PC-9 (cell line): Measurements from ENCODE around the gene LCA5. TPM values are rescaled to one million over a fixed set of nuclear protein-coding genes. Genes with fewer than 3 reads are reported as not detected.

Experiments used
- BruUV-seq: library from RNA; stranded (reverse); fragments of 400-500 nt; replicated peaks from 2 replicates; lab custom pipeline; 2021; lab: Mats Ljungman, UMichigan
- CTCF ChIA-PET: fragments of 300-600 bp; sonication (Branson Sonifier 250); formaldehyde crosslinking; loops from one replicate; lab custom pipeline; 2022; ENCODE audit warnings: antibody characterized with exemption; lab: Charles Lee
- POLR2A ChIA-PET: fragments of 300-600 bp; sonication (Branson Sonifier 250); formaldehyde crosslinking; loops from one replicate; lab custom pipeline; 2022; ENCODE audit warnings: antibody characterized with exemption; ENCODE audit not compliant: unreplicated experiment; lab: Charles Lee
- DNase-seq, 2 experiments: peaks; one replicate each; pipeline versions ENCODE4 v3.0.0 to v3.0.0-alpha.2; 2015 to 2022; ENCODE audit warnings: mixed read lengths in 1 of 2
- H2AFZ ChIP-seq: fragments of 200-600 bp; sonication (generic); 2 replicates; pipeline ENCODE4 v1.8.1; 2017; ENCODE audit warnings: antibody characterized with exemption
- H3F3A ChIP-seq: fragments of 200-600 bp; sonication (generic); 2 replicates; pipeline ENCODE4 v1.8.1; 2017; ENCODE audit warnings: antibody characterized with exemption, mild to moderate bottlenecking, low read depth; ENCODE audit not compliant: insufficient read depth
- H3K27ac ChIP-seq: fragments of 200-600 bp; sonication (generic); 2 replicates; pipeline ENCODE4 v1.6.1; 2016; ENCODE audit warnings: mixed run types
- H3K27me3 ChIP-seq: fragments of 200-600 bp; sonication (generic); 2 replicates; pipeline ENCODE4 v1.6.1; 2016; ENCODE audit warnings: low read depth, mixed run types; ENCODE audit not compliant: insufficient read depth
- H3K36me3 ChIP-seq: fragments of 200-600 bp; sonication (generic); 2 replicates; pipeline ENCODE4 v1.6.1; 2016; ENCODE audit warnings: low read depth, mixed run types
- H3K4me1 ChIP-seq: fragments of 200-600 bp; sonication (generic); replicated peaks from 2 replicates; pipeline ENCODE4 v1.6.1; 2016; ENCODE audit warnings: mixed run types; ENCODE audit not compliant: insufficient read depth
- H3K4me2 ChIP-seq: fragments of 200-600 bp; sonication (generic); 2 replicates; pipeline ENCODE4 v1.6.1; 2017; ENCODE audit warnings: mixed run types
- H3K4me3 ChIP-seq: fragments of 200-600 bp; sonication (generic); 2 replicates; pipeline ENCODE4 v1.6.1; 2016; ENCODE audit warnings: mixed run types
- H3K79me2 ChIP-seq: fragments of 200-600 bp; sonication (generic); 2 replicates; pipeline ENCODE4 v1.6.1; 2017; ENCODE audit warnings: low read depth, mixed run types
- H3K9me2 ChIP-seq: fragments of 200-600 bp; sonication (generic); 2 replicates; pipeline ENCODE4 v1.8.1; 2017; ENCODE audit warnings: mild to moderate bottlenecking; ENCODE audit not compliant: insufficient read depth
- H3K9me3 ChIP-seq: fragments of 200-600 bp; sonication (generic); 2 replicates; pipeline ENCODE4 v1.8.1; 2016; ENCODE audit warnings: low read depth; ENCODE audit not compliant: insufficient read depth
- H4K20me1 ChIP-seq: fragments of 200-600 bp; sonication (generic); 2 replicates; pipeline ENCODE4 v1.8.1; 2017; ENCODE audit not compliant: insufficient read depth
- CTCF ChIP-seq: fragments of 200-600 bp; sonication (generic); conservative IDR thresholded peaks from 2 replicates; pipeline ENCODE4 v1.6.1; 2017; ENCODE audit warnings: mixed run types, antibody characterized with exemption, mild to moderate bottlenecking, moderate library complexity
- EZH2 ChIP-seq: fragments of 200-600 bp; sonication (generic); IDR thresholded peaks from 2 replicates; pipeline ENCODE4 v1.8.0; 2017; ENCODE audit warnings: antibody characterized with exemption, low read depth
- intact Hi-C: fragments of 100-400 bp; cut with micrococcal nuclease; formaldehyde crosslinking; loops from one replicate; pipeline ENCODE4 v1.10.0; 2022; ENCODE audit not compliant: unreplicated experiment
- total RNA-seq: library from RNA; stranded (reverse); gene quantifications from 2 replicates; pipeline ENCODE4 v1.2.3, GENCODE V29; 2021

The LCA5 gene
- total RNA-seq, 1 experiment from 2014 or later = 5.4 TPM

- no peak for TF ChIP-seq EZH2
- no peak for TF ChIP-seq CTCF
- CTCF ChIA-PET = no interaction called here
- Histone ChIP-seq H3K36me3 (no peaks in the 10 kb centered on the region), H3F3A (no peaks in the 10 kb centered on the region), H3K9me3 (no peaks in the 10 kb centered on the region), H3K27me3 (no peaks in the 10 kb centered on the region), H3K9me2 (no peaks in the 10 kb centered on the region), H2AFZ (no peak overlapping the region), H3K79me2 (no peaks in the 10 kb centered on the region), H4K20me1 (no peaks in the 10 kb centered on the region), H3K4me3 (no peak overlapping the region), H3K4me2 (no peak overlapping the region), H3K4me1 (no peaks in the 10 kb centered on the region), H3K27ac (no peak overlapping the region)
- no TSS peak for BruUV-seq
- DNase-seq = no peak
- POLR2A ChIA-PET = no interaction called here
- intact Hi-C loops = no loop called here
Observed at GRCh38 chr6:79551401-79551800, 14.2 kb upstream of the LCA5 start.

DNA sequence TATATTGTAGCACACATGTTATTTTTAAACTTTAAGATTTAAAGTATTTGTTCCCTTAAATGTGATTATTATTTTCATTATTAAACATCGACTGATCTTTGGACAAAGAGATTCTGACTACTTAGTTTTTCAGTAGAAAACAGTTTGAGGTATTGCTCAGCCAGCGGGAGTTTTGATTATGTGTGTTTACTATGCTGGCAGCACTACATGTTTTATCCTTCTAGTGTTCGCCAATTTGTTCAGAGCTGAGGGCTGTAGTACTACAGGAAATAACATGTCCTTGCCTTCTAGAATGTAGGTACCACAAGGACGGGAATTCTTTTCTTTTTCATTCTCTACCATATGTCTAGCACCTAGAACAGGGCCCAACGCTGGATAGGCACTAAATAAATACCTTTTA lies 11.1 kb upstream of the LCA5 start:
- ChIA-PET POLR2A (no interaction called here), CTCF (no interaction called here)
- Histone ChIP-seq H3K4me2 (no peak overlapping the region), H3K27ac (no peak overlapping the region), H3K4me3 (no peak overlapping the region), H3K9me2 (no peaks in the 10 kb centered on the region), H4K20me1 (no peaks in the 10 kb centered on the region), H3K4me1 (peaks cover 19% of the 10 kb centered on the region), H3F3A (peaks cover 5% of the 10 kb centered on the region; the same call in 1 of the 2 replicates), H3K36me3 (no peaks in the 10 kb centered on the region), H2AFZ (no peak overlapping the region), H3K27me3 (no peaks in the 10 kb centered on the region), H3K9me3 (no peaks in the 10 kb centered on the region), H3K79me2 (no peaks in the 10 kb centered on the region)
- intact Hi-C loops = no loop called here
- BruUV-seq = no TSS peak
- no peak for DNase-seq
- TF ChIP-seq EZH2 (no peak), CTCF (no peak)

- ChIA-PET POLR2A (no interaction called here), CTCF (interaction anchor here (1.5 kb wide), 1 partner anchor 126 kb away, joined by 5 read pairs; no protein-coding TSS in a partner anchor)
- intact Hi-C loops = no loop called here
- H3K79me2 ChIP-seq = no peaks in the 10 kb centered on the region
- no peak for DNase-seq
- H3K27me3 ChIP-seq = no peaks in the 10 kb centered on the region
- H3K4me1 ChIP-seq = peaks cover 19% of the 10 kb centered on the region
- no peak overlapping the region for H3K4me2 ChIP-seq
- H3F3A ChIP-seq = peaks cover 5% of the 10 kb centered on the region; the same call in 1 of the 2 replicates
- H3K9me3 ChIP-seq = no peaks in the 10 kb centered on the region
- TF ChIP-seq CTCF = no peak
- TF ChIP-seq EZH2 = no peak
- no peak overlapping the region for H3K27ac ChIP-seq
- BruUV-seq = no TSS peak
- no peak overlapping the region for H3K4me3 ChIP-seq
- no peaks in the 10 kb centered on the region for H3K9me2 ChIP-seq
- no peaks in the 10 kb centered on the region for H4K20me1 ChIP-seq
- no peak overlapping the region for H2AFZ ChIP-seq
- no peaks in the 10 kb centered on the region for H3K36me3 ChIP-seq
Observed at GRCh38 chr6:79546186-79546585, 9.0 kb upstream of the LCA5 start.
